Activated T-cell treated with anti-CD3 and anti-CD28 coated beads, Interleukin-2, amount 50 U/mL, for 1 hour (primary cell): ENCODE results near the gene EXOC4.

Experiments
- DNase-seq: peaks from one replicate; pipeline ENCODE4 v3.0.0-alpha.2; 2020

EXOC4 gene

DNA sequence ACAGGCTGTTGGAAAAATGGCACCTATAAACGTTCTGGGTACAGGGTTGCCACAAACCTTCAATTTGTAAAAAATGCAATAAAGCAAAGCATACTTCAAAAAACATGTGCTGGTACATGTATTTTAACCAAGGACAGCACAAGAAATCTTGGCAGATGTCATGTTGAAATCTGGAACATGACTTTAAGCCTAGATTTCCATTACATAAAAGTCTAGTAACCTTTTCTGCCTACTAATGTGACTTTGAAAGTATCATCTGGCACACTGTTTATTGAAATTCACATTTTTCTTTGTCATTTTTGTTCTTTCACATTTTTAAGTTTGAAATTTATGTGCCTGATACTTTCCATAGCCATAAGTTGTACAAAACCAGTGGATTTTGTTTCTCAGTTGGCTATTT is 296.8 kb downstream of the EXOC4 start:
- no peak for DNase-seq

DNA sequence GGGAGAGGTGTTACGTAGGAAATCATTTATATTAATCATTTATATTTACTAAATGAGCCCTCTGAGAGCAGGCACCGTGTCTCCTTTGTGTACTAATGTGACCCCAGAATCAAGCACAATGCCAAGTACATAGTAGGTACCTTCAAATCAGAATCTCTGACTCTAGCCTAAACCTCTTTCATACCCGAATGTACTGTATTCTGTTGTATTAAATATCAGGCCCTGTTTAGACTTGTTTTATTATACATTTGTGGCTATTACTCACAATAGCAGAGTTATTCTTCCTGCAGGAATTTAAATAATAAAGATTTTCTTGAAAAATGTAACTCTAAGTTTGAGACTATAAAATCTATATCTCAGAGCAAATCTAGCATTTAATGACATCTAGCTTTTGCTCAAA is 297.3 kb downstream of the EXOC4 start:
- DNase-seq = no peak

DNA sequence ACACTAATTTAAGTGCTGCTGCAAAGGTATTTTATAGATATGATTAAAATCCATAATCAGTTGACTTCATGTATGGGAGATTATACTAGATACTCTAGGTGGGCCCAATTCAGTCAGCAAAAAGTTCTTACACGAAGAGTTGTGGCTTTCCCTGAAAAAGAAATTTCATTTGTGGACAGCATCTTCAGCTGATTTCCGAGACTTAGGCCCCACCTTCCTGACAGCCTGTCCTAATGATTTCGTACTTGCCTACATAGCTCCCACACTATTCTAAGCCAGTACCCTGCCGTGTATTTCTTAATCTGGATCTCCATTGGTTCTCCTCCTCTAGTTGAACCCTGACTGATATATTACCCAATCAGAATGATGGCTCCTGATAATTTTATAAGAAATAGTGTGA is 297.9 kb downstream of the EXOC4 start:
- DNase-seq = no peak

DNA sequence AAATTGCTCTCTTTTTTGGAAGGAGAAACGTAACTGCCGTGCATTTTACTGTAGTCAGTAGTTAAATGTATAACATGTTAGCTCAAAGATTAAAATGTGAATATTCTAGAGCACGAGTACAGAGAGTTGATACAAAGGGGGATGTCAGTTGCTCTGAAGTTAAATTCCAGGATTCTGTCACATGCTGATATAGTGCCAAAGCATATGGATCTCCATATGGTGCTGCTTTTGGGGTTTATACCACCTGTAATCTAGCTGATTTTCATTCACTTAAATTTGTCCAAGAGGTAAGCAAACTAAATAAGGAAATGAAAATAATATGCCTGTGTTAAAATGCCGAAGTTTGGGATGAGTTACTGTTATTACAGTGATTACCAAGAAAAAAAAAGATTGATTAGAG is 298.6 kb downstream of the EXOC4 start:
- no peak for DNase-seq

DNA sequence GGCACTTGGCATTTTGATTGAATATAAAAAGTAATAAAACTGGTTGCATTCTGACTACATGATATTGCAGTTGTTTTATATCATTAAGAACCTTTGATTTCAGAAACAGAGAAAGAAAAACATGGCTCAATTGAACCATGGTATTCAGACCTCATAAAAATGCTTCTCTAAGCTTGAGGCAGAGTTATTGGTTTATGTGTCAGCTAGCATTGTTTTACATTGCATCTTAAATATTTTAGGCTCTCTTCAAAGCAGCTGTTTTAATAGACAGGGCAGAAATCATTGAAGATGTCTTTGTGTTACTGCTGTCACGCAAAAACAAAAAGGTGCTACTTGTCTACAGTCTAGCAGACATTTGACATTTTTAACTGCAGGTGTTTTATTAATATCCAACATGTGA is 299.2 kb downstream of the EXOC4 start:
- no peak for DNase-seq

DNA sequence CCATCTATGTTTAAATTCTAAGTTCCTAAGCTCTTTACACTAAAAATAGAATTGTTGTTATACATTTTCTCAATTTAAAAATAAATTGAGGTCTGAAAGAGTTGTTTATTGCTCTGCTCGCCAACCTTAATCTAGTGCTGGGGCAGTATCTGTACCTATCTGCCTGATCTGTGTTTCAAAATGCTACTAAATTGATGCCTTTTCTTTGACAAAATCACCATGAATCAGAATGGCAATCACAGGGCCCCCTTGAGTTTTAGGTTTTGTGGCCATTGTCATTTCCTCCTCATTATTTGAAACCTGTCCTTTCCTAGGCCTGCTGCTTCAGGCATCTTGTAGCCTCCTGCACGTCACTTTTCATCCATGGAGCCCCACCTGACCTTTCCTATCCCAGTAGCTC is 301.5 kb downstream of the EXOC4 start:
- no peak for DNase-seq

DNA sequence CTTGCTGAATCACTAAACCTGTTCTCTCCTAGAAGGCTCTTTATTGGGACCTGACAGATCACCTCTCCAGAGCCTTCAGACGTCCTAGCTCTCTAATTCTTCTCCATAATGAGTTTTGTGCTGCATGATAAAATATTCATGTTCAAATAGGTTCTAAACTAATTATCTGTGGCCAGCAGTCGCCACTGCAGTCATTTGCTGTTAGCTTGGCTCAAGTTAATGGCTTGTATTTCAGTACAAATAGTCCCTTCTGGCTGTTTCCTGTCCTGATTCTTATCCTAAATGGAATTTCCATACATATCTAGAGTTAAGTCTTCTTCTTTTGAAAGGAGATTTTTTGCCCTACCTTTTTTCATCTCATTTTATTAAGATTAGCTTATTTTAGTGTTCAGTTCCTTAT is 303.2 kb downstream of the EXOC4 start:
- DNase-seq = no peak

DNA sequence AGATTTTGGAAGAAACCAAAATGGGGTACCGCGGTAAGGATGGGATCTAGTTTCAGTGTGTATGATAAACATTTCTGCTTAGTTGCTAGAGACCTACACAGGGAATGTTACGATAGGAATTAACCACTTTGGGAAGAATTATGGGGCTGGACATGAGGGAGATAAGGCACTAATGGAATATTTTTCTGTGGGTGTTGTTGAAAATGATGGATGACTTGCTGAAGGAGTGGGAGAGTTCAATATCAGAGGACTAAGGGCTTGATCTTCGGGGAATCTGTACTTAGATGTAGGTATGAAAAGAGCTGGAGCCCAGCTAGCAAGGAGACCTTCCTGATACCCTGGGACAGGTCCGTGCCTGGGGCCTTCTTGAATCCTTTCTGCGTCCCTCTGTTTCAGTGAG is 303.7 kb downstream of the EXOC4 start:
- no peak for DNase-seq

DNA sequence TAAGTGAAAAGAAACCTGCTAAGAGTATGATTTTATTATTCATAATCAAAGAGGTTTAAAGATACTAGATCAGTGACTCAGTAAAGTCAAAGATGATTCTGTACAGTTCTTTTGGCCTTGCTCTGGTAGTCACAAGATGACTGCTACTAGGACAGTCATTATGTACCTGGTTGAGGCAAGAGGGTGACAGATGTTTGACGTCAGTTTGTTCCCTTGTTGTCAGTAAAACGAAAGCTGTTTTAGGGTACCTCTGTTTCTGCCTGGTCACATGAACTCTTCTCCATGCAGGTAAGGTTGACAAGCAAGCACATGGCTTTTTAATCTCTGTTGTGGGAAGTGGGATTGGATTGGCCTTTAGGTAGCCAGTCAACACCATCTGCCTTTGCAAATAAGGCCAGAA is 308.0 kb downstream of the EXOC4 start:
- no peak for DNase-seq

DNA sequence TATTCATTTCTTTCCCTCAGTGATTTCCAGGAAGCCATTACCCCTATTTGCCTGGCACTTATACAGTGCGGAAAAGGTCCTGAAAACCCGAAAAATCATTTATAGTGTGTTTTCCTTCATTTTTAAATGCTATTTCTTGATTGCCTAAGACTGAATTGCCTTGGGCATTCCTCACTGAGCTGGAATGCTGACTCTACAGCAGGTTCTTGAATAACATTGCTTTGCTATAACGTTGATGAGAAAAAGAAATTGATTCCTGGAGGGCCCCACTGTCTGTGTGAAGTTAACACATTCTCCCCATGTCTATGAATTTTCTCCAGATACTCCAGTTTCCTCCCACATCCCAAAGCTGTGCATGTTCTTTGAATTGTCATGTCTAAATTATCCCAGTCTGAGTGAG is 308.5 kb downstream of the EXOC4 start:
- DNase-seq = no peak

DNA sequence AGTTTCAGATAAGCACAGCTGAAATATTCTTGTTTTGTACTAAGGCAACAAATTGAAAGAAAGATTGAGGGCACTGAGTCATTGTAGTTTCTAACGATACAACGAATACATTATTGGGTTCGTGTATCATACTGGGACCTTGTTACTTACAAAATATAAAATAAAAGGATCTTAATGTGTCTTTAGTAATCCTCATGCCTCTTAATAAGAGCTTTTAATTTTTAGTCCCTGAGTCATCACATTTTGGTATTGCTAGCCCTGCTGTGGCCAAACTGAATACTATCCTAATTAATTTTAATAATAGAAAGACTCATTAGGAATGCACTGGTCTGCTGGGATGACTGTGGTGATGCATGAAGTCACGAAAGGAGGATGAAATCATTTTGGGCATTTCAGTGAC is 309.7 kb downstream of the EXOC4 start:
- no peak for DNase-seq

DNA sequence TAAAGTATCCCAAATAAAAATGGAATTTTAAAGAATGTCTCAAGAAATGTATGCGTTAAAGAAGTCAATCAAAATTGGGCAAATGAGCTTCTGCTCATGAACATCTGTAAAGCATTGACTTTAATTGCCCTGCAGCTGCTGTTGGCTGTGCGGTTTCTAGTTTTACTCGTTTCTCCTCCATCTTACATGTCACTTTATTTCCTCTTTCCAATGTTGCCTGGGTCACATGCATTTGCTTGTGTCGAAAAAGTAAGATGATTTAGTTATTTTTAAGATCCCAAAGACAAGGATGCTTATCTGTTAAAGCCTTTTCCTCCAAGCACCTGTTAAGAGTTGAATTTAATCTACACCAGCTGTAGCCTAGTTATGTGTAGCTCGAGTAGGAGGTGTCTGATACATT is 310.4 kb downstream of the EXOC4 start:
- no peak for DNase-seq

DNA sequence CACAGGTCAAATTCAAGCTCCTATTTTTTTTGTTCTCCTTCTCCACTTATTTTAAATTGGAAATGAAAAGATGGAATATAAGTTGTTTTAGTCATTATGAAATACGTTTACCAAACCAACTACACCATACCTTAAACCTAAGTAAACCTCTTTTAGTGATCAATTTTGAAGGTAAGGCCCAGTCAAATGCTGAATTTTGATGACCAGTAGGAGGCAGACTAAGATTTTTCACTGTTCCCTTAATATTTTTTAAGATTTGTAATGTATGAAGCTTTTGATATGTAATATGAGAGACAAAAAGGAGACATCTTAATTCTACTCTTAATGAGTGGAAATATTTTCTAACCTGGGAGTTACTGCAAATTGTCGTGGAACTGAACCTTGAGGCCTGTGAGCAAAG is 311.6 kb downstream of the EXOC4 start:
- DNase-seq = no peak

DNA sequence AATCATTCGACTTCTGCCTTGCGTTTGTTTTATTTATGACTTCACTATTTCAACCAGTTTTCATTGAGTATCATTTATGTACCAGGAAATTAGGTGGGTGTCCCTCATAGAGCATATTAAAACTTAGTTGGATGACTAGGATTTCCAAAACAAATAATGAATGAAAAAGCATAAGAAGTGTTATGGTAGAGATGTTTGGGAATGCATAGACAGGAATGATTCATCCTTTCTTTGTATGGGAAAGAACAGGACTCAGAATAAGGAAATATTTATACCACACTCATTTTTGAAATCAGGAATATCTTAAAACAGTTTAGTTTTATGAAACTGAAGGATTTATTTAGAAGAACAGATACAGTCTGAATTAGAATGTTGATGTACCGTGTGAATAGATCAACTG is 315.7 kb downstream of the EXOC4 start:
- no peak for DNase-seq

DNA sequence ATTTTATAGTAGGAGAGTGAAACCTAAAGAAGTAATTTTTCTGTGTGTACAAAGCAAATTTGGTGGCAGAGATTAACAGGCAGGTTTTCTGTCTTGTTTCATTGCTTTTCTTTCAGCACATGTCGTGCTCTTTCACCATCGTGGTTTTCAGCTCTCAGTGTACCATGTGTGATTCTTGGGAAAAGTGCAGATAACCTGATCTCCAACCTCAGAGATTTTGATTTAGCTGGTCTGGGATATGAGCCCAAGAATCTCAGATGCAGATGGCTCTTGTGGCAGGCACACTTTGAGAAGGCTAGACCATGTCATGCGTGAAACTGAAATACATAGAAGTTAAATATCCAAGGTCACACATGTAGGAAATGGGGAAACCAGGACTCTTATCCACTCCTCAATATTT is 317.4 kb downstream of the EXOC4 start:
- DNase-seq = no peak

DNA sequence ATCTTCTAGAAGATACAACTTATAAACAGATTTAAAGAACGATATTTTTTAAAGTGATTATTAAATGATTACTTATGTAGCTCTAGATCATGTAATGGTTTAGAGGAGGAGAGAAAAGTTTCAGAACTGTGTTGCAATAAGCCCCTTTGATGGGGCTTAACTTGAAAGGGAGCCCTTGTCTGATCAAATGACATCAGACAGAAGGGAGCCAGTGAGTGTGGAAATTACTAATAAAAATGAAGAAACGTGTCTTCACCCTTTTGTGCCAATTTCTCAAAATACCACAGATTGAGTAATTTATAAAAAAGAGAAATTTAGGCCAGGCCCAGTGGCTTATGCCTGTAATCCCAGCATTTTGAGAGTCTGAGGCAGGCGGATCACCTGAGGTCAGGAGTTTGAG is 318.2 kb downstream of the EXOC4 start:
- no peak for DNase-seq

DNA sequence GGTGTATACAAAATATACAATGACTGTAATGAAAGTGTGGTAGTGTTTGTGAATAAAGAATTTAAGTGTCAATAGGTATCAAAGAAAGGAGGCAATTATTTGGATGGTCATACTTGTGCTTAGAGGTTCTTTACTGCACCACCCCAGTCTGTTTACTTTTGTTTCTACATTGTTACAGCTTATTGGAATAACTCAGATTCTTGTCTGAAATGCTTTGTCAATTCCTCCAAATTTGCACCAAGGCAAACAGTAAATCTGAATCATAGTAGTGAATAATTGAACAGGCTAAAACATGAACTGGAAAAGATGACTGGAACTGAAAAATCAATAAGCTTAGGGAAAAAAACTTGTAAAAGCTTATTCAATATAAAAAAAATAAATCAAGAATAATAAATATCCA is 319.2 kb downstream of the EXOC4 start:
- no peak for DNase-seq

DNA sequence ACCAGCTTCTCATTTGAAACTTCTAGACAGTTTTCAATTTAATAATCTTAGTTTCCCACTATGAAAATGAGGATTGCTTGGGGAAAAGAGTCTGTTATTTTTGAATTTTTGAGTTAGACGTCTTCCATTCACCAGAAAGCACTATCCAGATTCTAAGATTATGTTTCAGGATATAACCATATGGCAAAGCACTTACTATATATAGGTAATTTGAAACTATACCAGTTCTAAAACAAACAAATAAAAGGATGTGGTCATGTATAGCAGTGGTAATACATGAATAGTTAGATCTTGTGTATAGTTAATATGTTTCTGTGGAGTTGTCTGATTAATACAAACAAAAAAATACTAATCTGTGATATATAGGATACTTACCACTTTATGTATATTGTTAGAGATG is 320.0 kb downstream of the EXOC4 start:
- DNase-seq = no peak

DNA sequence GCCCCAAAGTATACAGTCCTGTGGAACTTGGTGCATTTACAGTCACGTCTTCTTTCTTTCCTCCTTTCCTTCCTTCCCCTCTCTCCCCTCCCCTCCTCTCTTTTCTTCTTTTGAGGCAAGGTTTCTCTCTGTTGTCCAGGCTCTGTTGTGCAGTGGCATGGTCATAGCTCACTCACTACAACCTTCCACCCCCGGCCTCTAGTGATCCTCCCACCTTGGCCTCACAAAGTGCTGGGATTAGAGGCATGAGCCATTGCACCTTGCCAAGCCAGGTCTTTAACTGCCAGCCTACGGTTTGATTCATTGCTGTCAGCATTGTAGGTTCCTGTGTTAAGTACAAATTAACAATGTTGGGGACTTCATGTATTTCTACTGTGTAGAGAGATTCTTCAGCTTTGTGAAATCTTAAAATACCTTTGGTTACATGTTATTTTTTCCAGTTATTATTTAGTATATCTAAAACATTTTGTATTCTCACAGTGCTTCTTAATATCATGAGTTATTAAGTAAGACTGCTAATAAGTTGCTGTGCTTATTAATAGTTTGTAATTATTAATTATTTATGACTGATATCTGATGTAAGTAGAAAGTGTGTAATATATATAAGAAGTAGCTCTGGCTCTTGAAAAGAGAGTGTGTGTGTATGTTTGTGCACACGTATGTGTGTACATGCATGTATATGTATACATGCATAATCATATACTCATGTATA is 320.8 kb downstream of the EXOC4 start:
- no peak for DNase-seq

DNA sequence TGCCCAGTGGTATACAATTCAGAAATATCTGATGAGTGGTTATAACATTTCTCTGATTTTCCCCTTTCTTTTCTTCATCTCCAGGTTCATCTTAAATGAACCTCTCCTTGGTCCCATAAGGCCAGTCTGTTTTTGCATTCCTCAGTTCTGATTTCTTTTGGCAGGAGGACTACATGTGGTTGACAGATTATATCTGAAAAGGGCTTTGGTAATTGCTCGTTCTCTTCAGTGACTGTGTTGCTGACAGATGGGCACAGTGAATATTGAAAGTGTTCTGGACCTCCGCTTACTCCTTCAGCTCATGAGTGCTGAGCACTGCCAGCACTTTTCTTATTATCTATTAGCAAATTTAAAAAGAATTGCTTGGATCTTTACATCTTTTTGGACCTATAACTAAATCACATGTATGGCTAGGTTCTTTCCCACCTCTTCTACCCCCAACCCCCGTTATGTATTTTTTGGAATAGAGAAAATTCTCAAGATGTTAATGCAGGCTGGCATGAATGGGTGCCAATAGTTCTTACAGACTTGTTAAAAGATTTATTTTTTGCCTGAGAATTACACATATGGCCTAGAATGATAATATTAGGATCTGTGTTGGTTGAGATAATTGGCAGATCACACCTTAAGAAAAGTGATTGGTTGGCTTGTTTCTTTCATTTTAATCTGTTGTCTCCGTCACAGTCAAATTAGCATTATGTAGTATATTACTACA is 323.0 kb downstream of the EXOC4 start:
- no peak for DNase-seq

DNA sequence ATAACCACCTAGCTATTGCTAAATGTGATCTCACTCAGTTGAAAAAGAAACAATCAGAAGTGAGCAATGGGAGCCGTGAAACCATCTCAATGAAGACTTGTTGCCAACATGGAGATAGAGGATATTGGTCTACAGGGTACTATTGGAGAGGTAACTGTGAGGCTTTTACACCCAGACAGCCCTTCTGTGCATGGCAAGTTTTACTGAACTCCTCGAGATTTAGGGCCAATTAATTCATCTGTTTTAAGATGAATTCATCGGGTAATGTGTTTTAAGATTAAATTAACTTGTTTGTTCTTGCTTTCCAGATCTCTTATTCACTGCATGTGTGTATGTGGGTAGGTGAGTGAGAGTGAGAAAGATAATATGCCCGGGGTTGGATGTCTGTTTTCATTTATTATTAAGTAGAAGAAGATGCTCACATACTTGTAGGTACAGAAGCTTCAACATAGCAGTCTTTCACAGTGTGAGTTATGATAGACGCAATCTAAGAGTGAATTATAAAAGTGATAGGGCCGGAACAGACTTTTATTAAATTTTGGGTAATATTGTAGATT is 323.8 kb downstream of the EXOC4 start:
- no peak for DNase-seq

DNA sequence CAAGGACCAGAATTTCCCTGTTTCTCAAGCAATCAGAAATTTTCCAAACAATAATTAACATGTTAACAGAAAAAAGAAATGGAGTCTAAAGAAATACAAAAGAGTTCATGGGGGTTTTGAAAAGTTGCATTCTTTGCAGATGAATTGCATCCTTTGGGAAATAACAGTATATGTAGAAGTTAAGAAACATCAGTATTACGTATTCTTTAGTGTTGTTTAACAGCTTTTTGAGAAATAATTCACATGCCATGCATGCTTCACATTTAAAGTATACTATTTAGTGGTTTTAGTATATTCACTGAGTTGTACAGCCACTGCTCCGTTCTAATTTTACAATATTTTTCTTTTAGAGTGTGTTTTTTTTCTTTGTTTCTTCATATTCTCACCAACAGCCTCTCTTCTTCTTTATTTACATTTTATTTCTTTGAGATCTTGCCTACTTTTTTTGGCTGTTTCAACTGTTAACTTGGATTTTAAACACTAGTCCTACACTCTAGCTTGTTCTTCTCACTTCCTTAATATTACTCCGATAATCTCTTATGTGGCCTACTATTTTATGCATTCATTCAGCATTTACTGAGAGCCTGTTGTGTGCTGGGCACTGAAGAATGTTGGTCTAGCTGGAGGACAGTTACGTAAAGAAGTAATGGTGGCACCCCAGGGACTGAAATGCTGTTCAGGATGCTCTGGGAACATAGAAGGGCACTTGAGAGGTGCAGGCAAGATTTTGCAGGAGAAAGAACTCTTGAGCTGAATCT is 330.1 kb downstream of the EXOC4 start:
- DNase-seq = no peak

DNA sequence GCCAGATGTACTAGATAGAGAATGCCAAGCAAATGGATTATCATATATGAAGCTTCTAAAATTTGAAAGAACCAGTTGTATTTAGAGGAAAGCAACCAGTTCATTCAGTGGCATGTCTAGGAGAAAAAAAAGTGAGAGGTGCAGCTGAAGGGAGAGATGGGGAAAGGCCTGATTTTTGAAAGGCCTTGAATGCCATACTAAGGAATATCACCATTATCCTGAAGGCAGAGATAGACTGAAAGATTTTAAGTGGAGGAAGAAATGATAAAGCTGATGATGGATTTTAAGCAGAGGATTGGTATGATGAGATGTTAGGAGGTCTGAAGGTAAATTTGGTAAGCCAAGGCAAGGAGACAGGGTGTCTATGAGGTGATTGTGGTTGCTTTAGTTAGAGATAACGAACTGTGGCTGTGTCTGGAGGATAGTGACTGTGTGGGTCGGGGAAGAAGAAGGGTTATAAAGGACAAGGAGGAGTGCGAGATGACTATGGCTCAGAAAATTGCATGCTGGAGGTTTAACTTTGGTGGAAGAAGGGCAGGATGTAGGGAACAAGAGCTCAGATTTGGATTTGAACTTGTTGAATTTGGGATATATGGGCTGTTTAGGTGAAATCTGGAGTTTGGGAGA is 330.8 kb downstream of the EXOC4 start:
- no peak for DNase-seq
